Stomach (tissue), 4 donors: ENCODE results near the gene ABCB9.
"Not testable (repeated sequence)": the region's sequence is repeated elsewhere in the genome, so short reads cannot be mapped to it uniquely, and the experiment has no call there.

Experiments used
- POLR2A ChIP-seq, 4 donors: fragments of 450-650 bp; IDR thresholded peaks; one replicate each; pipeline ENCODE4 v1.6.1; 2016; ENCODE audit warnings: antibody characterized with exemption in 4 of 4, control low read depth in 2 of 4, mild to moderate bottlenecking in 1 of 4, moderate library complexity in 1 of 4
- POLR2AphosphoS5 ChIP-seq, 3 donors: sonication (generic); formaldehyde crosslinking; IDR thresholded peaks; one replicate each; pipeline ENCODE4 v1.6.1; 2016; ENCODE audit warnings: antibody characterized with exemption in 3 of 3

DNA sequence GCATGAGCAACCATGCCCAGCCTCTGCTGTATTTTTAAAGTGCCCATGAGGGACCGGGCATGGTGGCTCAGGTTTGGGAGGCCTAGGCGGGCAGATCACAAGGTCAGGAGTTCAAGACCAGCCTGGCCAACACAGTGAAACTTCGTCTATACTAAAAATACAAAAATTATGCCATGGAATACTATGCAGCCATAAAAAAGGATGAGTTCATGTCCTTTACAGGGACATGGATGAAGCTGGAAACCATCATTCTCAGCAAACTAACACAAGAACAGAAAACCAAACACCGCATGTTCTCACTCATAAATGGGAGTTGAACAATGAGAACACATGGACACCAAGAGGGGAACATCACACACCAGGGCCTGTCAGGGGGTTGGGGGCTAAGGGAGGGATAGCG lies 61.0 kb downstream of the ABCB9 start:
- TF ChIP-seq POLR2AphosphoS5, POLR2A (IDR thresholded peaks at IDR 0.05): not testable (repeated sequence)
